Karpas-422 (cell line): Measurements from ENCODE around the gene RGS6. TPM values are rescaled to one million over a fixed set of nuclear protein-coding genes. Genes with fewer than 3 reads are reported as not detected.

Source experiments
- DNase-seq: peaks from one replicate; pipeline ENCODE4 v3.0.0-alpha.2; 2015
- H2AFZ ChIP-seq: fragments of 200-600 bp; sonication (generic); 2 replicates; pipeline ENCODE4 v1.6.1; 2014; ENCODE audit warnings: antibody characterized with exemption, low read length, mixed read lengths
- H3K27ac ChIP-seq: fragments of 200-600 bp; sonication (generic); 2 replicates; pipeline ENCODE4 v1.5.1; 2014; ENCODE audit warnings: mild to moderate bottlenecking, low read length, moderate library complexity
- H3K27me3 ChIP-seq: fragments of 200-600 bp; sonication (generic); 2 replicates; pipeline ENCODE4 v1.6.1; 2014; ENCODE audit warnings: low read length, mixed read lengths
- H3K36me3 ChIP-seq: fragments of 200-600 bp; sonication (generic); 2 replicates; pipeline ENCODE4 v1.6.1; 2014; ENCODE audit warnings: low read length, mixed read lengths; ENCODE audit not compliant: insufficient read depth
- H3K4me1 ChIP-seq: fragments of 200-600 bp; sonication (generic); 2 replicates; pipeline ENCODE4 v1.6.1; 2014; ENCODE audit warnings: mild to moderate bottlenecking, low read length, mixed read lengths
- H3K4me2 ChIP-seq: fragments of 200-600 bp; sonication (generic); 2 replicates; pipeline ENCODE4 v1.6.1; 2014; ENCODE audit warnings: low read length, low read depth, mild to moderate bottlenecking; ENCODE audit not compliant: poor library complexity, severe bottlenecking
- H3K4me3 ChIP-seq: fragments of 200-600 bp; sonication (generic); 2 replicates; pipeline ENCODE4 v1.5.1; 2014; ENCODE audit warnings: mild to moderate bottlenecking, antibody characterized with exemption, low read length, mixed read lengths
- H3K79me2 ChIP-seq: fragments of 200-600 bp; sonication (generic); 2 replicates; pipeline ENCODE4 v1.6.1; 2014; ENCODE audit warnings: mild to moderate bottlenecking, low read length, mixed read lengths
- H3K9ac ChIP-seq: fragments of 200-600 bp; sonication (generic); 2 replicates; pipeline ENCODE4 v1.6.0; 2014; ENCODE audit warnings: low read length
- H3K9me2 ChIP-seq: fragments of 200-600 bp; sonication (generic), shearing (Covaris generic); replicated peaks from 2 replicates; pipeline ENCODE4 v1.6.0; 2014; ENCODE audit warnings: mild to moderate bottlenecking, low read length, moderate library complexity; ENCODE audit not compliant: insufficient read depth
- H3K9me3 ChIP-seq: fragments of 300-700, 200-600 bp; sonication (generic); 2 replicates; pipeline ENCODE4 v1.6.1; 2014; ENCODE audit warnings: low read length, mixed read lengths
- H4K20me1 ChIP-seq: fragments of 200-600 bp; sonication (generic); 2 replicates; pipeline ENCODE4 v1.6.1; 2014; ENCODE audit warnings: mild to moderate bottlenecking, antibody characterized with exemption, low read length, low read depth; ENCODE audit not compliant: insufficient read depth
- total RNA-seq: library from RNA; depleted of rRNA; stranded (reverse); fragments of >200 nt; shearing (Covaris generic); gene quantifications from 2 replicates; pipeline ENCODE4 v1.2.3, GENCODE V29; 2014; ENCODE audit warnings: low replicate concordance

The RGS6 gene
- total RNA-seq, 1 experiment from 2014 or later = 0.07 TPM

GRCh38 chr14:72553656-72554055 lies 621.4 kb downstream of the RGS6 start:
- Histone ChIP-seq H3K9me2 (no peaks in the 10 kb centered on the region), H3K9me3 (no peaks in the 10 kb centered on the region), H2AFZ (no peak overlapping the region), H3K9ac (no peak overlapping the region), H3K4me3 (no peak overlapping the region), H3K79me2 (no peaks in the 10 kb centered on the region), H3K27me3 (no peaks in the 10 kb centered on the region), H3K4me1 (no peaks in the 10 kb centered on the region), H3K27ac (no peak overlapping the region), H3K36me3 (no peaks in the 10 kb centered on the region), H4K20me1 (no peaks in the 10 kb centered on the region), H3K4me2 (no peak overlapping the region)
- DNase-seq = no peak

GRCh38 chr14:72554401-72554800 lies 622.2 kb downstream of the RGS6 start:
- no peaks in the 10 kb centered on the region for H3K79me2 ChIP-seq
- no peaks in the 10 kb centered on the region for H4K20me1 ChIP-seq
- no peaks in the 10 kb centered on the region for H3K36me3 ChIP-seq
- H3K4me3 ChIP-seq = no peak overlapping the region
- no peak for DNase-seq
- no peaks in the 10 kb centered on the region for H3K9me3 ChIP-seq
- no peaks in the 10 kb centered on the region for H3K9me2 ChIP-seq
- no peaks in the 10 kb centered on the region for H3K27me3 ChIP-seq
- H2AFZ ChIP-seq = no peak overlapping the region
- no peaks in the 10 kb centered on the region for H3K4me1 ChIP-seq
- H3K9ac ChIP-seq = no peak overlapping the region
- H3K27ac ChIP-seq = no peak overlapping the region
- H3K4me2 ChIP-seq = no peak overlapping the region

DNA sequence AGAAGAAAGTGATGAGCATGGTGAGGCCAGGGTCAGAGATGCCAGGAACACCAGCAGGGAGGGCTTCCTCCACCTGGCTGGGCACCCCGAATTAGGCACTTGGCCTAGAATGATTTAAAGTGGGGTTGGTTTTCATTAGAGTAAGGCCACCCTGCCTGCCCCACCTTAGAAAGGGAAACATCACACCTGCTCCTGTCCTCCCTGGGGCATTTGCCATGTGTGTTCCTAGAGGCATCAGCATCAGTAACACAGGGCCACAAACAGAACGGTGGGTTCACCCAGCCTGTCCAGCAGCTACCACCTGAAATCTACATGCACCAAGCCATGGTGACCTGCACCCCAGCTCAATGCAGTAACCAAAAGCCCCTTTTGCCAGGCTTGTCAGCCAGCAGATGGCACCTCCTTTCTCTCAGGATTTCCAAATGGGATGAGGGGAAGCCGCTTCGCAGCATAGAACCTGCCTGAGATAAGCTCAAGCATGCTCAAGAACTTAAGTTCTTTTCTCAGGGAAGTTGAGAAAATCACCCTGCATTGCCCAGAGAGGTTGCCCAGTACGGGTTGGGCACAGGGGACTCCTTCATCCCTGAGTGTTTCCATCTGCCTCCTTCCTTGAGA lies 622.9 kb downstream of the RGS6 start:
- Histone ChIP-seq H3K4me1 (no peaks in the 10 kb centered on the region), H3K27me3 (no peaks in the 10 kb centered on the region), H3K4me2 (no peak overlapping the region), H3K9ac (no peak overlapping the region), H3K36me3 (no peaks in the 10 kb centered on the region), H3K9me2 (no peaks in the 10 kb centered on the region), H3K9me3 (no peaks in the 10 kb centered on the region), H3K79me2 (no peaks in the 10 kb centered on the region), H3K27ac (no peak overlapping the region), H3K4me3 (no peak overlapping the region), H4K20me1 (no peaks in the 10 kb centered on the region), H2AFZ (no peak overlapping the region)
- no peak for DNase-seq

DNA sequence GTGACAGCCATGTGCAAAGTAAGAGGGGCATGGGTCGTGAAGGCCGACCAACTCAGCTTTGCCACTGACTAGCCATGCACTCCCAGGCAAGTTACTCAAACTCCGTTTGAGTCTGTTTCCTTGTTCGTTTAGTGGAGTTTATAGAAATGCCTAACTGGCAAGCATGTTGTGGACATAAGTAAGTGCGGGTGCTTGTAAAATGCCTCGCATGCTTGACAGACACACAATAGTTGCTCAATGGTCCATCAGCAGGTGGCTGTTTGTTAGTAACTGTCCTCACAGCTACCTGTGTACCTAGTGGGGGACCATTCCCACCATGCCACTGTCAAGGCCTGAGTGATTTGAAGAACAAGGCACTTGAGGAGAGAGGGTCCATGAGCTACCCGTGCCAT lies 623.4 kb downstream of the RGS6 start:
- no peak overlapping the region for H3K4me2 ChIP-seq
- no peaks in the 10 kb centered on the region for H3K9me2 ChIP-seq
- H3K9ac ChIP-seq = no peak overlapping the region
- H3K36me3 ChIP-seq = no peaks in the 10 kb centered on the region
- no peaks in the 10 kb centered on the region for H3K9me3 ChIP-seq
- no peak overlapping the region for H2AFZ ChIP-seq
- H4K20me1 ChIP-seq = no peaks in the 10 kb centered on the region
- no peak overlapping the region for H3K4me3 ChIP-seq
- no peaks in the 10 kb centered on the region for H3K4me1 ChIP-seq
- H3K79me2 ChIP-seq = no peaks in the 10 kb centered on the region
- no peak overlapping the region for H3K27ac ChIP-seq
- no peaks in the 10 kb centered on the region for H3K27me3 ChIP-seq
- DNase-seq = no peak

GRCh38 chr14:72557671-72558070 lies 625.4 kb downstream of the RGS6 start:
- no peaks in the 10 kb centered on the region for H3K9me3 ChIP-seq
- no peak overlapping the region for H3K27ac ChIP-seq
- no peaks in the 10 kb centered on the region for H4K20me1 ChIP-seq
- no peak overlapping the region for H2AFZ ChIP-seq
- no peaks in the 10 kb centered on the region for H3K9me2 ChIP-seq
- H3K4me2 ChIP-seq = no peak overlapping the region
- no peak overlapping the region for H3K9ac ChIP-seq
- H3K27me3 ChIP-seq = no peaks in the 10 kb centered on the region
- DNase-seq = no peak
- H3K79me2 ChIP-seq = no peaks in the 10 kb centered on the region
- H3K36me3 ChIP-seq = no peaks in the 10 kb centered on the region
- H3K4me1 ChIP-seq = no peaks in the 10 kb centered on the region
- no peak overlapping the region for H3K4me3 ChIP-seq

GRCh38 chr14:72558721-72559120 lies 626.5 kb downstream of the RGS6 start:
- H3K36me3 ChIP-seq = no peaks in the 10 kb centered on the region
- H3K79me2 ChIP-seq = no peaks in the 10 kb centered on the region
- H4K20me1 ChIP-seq = no peaks in the 10 kb centered on the region
- H3K27ac ChIP-seq = no peak overlapping the region
- H3K9ac ChIP-seq = no peak overlapping the region
- no peak for DNase-seq
- H2AFZ ChIP-seq = no peak overlapping the region
- no peak overlapping the region for H3K4me3 ChIP-seq
- H3K4me1 ChIP-seq = peaks cover 9% of the 10 kb centered on the region
- no peak overlapping the region for H3K4me2 ChIP-seq
- H3K9me3 ChIP-seq = no peaks in the 10 kb centered on the region
- H3K27me3 ChIP-seq = no peaks in the 10 kb centered on the region
- H3K9me2 ChIP-seq = no peaks in the 10 kb centered on the region

DNA sequence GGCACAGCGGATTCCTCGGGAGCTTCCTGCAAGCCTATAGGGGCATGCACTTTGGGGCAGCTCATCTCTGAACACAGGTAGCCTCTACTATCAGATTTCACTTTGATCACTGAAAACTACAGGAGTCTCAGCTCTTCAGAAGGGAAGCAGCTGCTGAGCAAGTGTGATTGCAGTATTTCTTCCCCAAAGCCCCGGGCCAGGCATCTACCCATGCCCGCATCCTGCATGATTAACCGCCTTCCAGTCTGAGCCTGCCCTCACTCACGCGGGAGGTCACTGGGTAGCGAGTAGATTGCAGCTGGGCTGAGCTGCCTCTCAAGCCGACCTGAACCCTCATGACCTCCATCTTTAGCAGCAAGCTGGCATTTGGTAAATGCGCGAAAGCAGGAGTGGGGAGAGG lies 627.0 kb downstream of the RGS6 start:
- Histone ChIP-seq H3K36me3 (no peaks in the 10 kb centered on the region), H3K4me3 (no peak overlapping the region), H3K4me2 (no peak overlapping the region), H3K27ac (no peak overlapping the region), H3K79me2 (no peaks in the 10 kb centered on the region), H3K27me3 (no peaks in the 10 kb centered on the region; the same call in 1 of the 2 replicates), H3K9me3 (no peaks in the 10 kb centered on the region), H4K20me1 (no peaks in the 10 kb centered on the region), H3K9me2 (no peaks in the 10 kb centered on the region), H2AFZ (no peak overlapping the region), H3K4me1 (peaks cover 14% of the 10 kb centered on the region), H3K9ac (no peak overlapping the region)
- no peak for DNase-seq

DNA sequence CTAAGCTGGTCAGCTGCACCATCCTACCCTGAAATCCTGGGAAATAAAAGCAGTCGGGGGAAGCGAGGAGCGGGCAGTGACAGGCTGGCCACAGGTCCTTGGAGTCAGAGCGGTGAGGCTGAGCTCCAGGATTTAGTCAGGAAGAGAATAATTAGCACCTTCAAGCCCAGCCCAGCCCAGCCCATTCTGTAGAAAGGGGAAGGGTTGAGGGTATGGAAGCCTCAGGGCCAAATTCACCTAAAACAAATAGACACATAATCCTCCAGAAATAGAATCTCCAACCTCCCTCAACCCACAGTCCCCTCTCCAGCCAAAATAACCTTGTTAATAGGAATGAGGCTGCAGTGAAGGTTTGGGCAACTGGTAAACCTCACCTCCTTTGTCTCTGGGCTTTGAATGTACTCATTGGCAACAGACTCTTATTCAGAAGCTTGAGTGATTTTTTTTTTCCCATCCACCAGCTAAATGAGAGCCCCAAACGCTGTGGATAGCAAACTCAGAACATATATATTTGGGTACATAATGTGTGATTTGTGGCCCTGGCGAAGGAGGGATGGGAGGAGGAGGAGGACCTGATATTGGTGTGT lies 627.5 kb downstream of the RGS6 start:
- H3K79me2 ChIP-seq = no peaks in the 10 kb centered on the region
- H3K4me3 ChIP-seq = no peak overlapping the region
- no peaks in the 10 kb centered on the region; the same call in 1 of the 2 replicates for H3K27me3 ChIP-seq
- H4K20me1 ChIP-seq = 0 out of 2 replicates have a peak, but pooled peaks cover 5% of the 10 kb centered on the region
- DNase-seq = no peak
- peaks cover 16% of the 10 kb centered on the region for H3K4me1 ChIP-seq
- no peak overlapping the region for H3K9ac ChIP-seq
- H3K9me3 ChIP-seq = no peaks in the 10 kb centered on the region
- no peak overlapping the region for H3K4me2 ChIP-seq
- H3K27ac ChIP-seq = no peak overlapping the region
- H3K36me3 ChIP-seq = no peaks in the 10 kb centered on the region
- H2AFZ ChIP-seq = no peak overlapping the region
- H3K9me2 ChIP-seq = no peaks in the 10 kb centered on the region
